Left ventricle myocardium inferior (tissue), 1 donor: ENCODE data around the gene SPN. TPM values are rescaled to one million over a fixed set of nuclear protein-coding genes. Genes with fewer than 3 reads are reported as not detected.

Experiments
- DNase-seq: peaks from one replicate; pipeline ENCODE4 v3.0.0-alpha.2; 2020
- H3K27ac ChIP-seq: fragments of 200-600 bp; replicated peaks from 2 replicates; pipeline ENCODE4 v1.8.0; 2021
- H3K27me3 ChIP-seq: fragments of 200-600 bp; 2 replicates; pipeline ENCODE4 v1.8.0; 2021; ENCODE audit warnings: low read depth
- H3K36me3 ChIP-seq: fragments of 200-600 bp; 2 replicates; pipeline ENCODE4 v1.8.0; 2021
- H3K4me1 ChIP-seq: fragments of 200-600 bp; 2 replicates; pipeline ENCODE4 v1.8.0; 2021
- H3K4me3 ChIP-seq: fragments of 200-600 bp; 2 replicates; pipeline ENCODE4 v1.8.0; 2021; ENCODE audit warnings: mild to moderate bottlenecking, moderate library complexity
- H3K9me3 ChIP-seq: fragments of 200-600 bp; replicated peaks from 2 replicates; pipeline ENCODE4 v1.8.0; 2021
- CTCF ChIP-seq: fragments of 200-600 bp; IDR thresholded peaks from 2 replicates; pipeline ENCODE4 v1.8.0; 2021; ENCODE audit warnings: antibody characterized with exemption, mild to moderate bottlenecking, borderline replicate concordance
- intact Hi-C: fragments of 100-400 bp; cut with micrococcal nuclease; formaldehyde crosslinking; loops from one replicate; pipeline ENCODE4 v1.11.0; 2022
- total RNA-seq: library from RNA; stranded (reverse); fragmentation: NEBNext Ultra II Directional; extraction: Animal tissue kit (Norgen Biotek cat#: 25700); gene quantifications from one replicate; pipeline ENCODE4 v1.2.1, GENCODE V29; 2021
- donor health status: DM: no; HTN: yes; CAD: no; lungs with severe emphysema.

Gene SPN
- total RNA-seq, 1 donor from 2014 or later, result 1.3 TPM

- Histone ChIP-seq H3K27me3 (no peaks in the 10 kb centered on the region), H3K9me3 (no peaks in the 10 kb centered on the region), H3K27ac (no peak overlapping the region), H3K36me3 (no peaks in the 10 kb centered on the region), H3K4me3 (no peak overlapping the region), H3K4me1 (peaks cover 17% of the 10 kb centered on the region)
- no peak for DNase-seq
- no peak for TF ChIP-seq CTCF
- intact Hi-C loops, result no loop called here
Measured at GRCh38 chr16:29676989-29677785, 14.1 kb downstream of the SPN start.

- Histone ChIP-seq H3K27me3 (no peaks in the 10 kb centered on the region), H3K4me1 (peaks cover 17% of the 10 kb centered on the region), H3K27ac (peak within 1 kb of the TSS; percentile 75), H3K36me3 (no peaks in the 10 kb centered on the region), H3K4me3 (peak within 1 kb of the TSS; percentile 64), H3K9me3 (no peaks in the 10 kb centered on the region)
- peak; percentile 46 for DNase-seq
- intact Hi-C loops, result no loop called here
- no peak for TF ChIP-seq CTCF
Measured at GRCh38 chr16:29678691-29679267, 15.7 kb downstream of the SPN start, which contains the start of gene QPRT. QPRT (plus strand) TSS chr16:29679180; CDS start chr16:29679198, 18 bp downstream.

GRCh38 chr16:29680180-29680598, 17.1 kb downstream of the SPN start:
- Histone ChIP-seq H3K36me3 (no peaks in the 10 kb centered on the region), H3K4me1 (peaks cover 10% of the 10 kb centered on the region), H3K4me3 (peak overlapping the region; percentile 64), H3K27ac (no peak overlapping the region), H3K27me3 (no peaks in the 10 kb centered on the region), H3K9me3 (no peaks in the 10 kb centered on the region)
- intact Hi-C loops, result no loop called here
- no peak for DNase-seq
- no peak for TF ChIP-seq CTCF

GRCh38 chr16:29683543-29684090, 20.6 kb downstream of the SPN start:
- Histone ChIP-seq H3K36me3 (no peaks in the 10 kb centered on the region), H3K27ac (no peak overlapping the region), H3K9me3 (no peaks in the 10 kb centered on the region), H3K4me3 (no peak overlapping the region), H3K4me1 (peaks cover 9% of the 10 kb centered on the region), H3K27me3 (no peaks in the 10 kb centered on the region)
- TF ChIP-seq CTCF, result no peak
- intact Hi-C loops, result no loop called here
- no peak for DNase-seq

GRCh38 chr16:29684679-29685078, 21.6 kb downstream of the SPN start:
- no peaks in the 10 kb centered on the region for H3K27me3 ChIP-seq
- DNase-seq, result no peak
- intact Hi-C loops, result no loop called here
- no peak overlapping the region for H3K4me3 ChIP-seq
- H3K27ac ChIP-seq, result no peak overlapping the region
- no peaks in the 10 kb centered on the region for H3K36me3 ChIP-seq
- TF ChIP-seq CTCF, result no peak
- H3K9me3 ChIP-seq, result no peaks in the 10 kb centered on the region
- H3K4me1 ChIP-seq, result peaks cover under 1% of the 10 kb centered on the region
